Adipocyte (in vitro differentiated cells): ENCODE results near the gene TPSAB1.
"Not testable (repeated sequence)": the region's sequence is repeated elsewhere in the genome, so short reads cannot be mapped to it uniquely, and the experiment has no call there.

Experiments used
- DNase-seq: peaks from one replicate; pipeline ENCODE4 v3.0.0-alpha.2; 2015; ENCODE audit warnings: low read depth
- H3K27me3 ChIP-seq: replicated peaks from 2 replicates; pipeline ENCODE4 v1.7.0; 2013; ENCODE audit warnings: mild to moderate bottlenecking, low read length, moderate library complexity; ENCODE audit not compliant: control insufficient read depth, insufficient read depth
- H3K36me3 ChIP-seq: 2 replicates; pipeline ENCODE4 v1.7.0; 2013; ENCODE audit warnings: low read length, mild to moderate bottlenecking, moderate library complexity; ENCODE audit not compliant: control insufficient read depth, insufficient read depth, severe bottlenecking
- H3K4me1 ChIP-seq: 2 replicates; pipeline ENCODE4 v1.7.0; 2013; ENCODE audit warnings: mild to moderate bottlenecking, low read length, moderate library complexity; ENCODE audit not compliant: control insufficient read depth, insufficient read depth
- H3K4me3 ChIP-seq: 2 replicates; pipeline ENCODE4 v1.7.0; 2013; ENCODE audit warnings: mild to moderate bottlenecking, low read length, moderate library complexity
- H3K9ac ChIP-seq: 2 replicates; pipeline ENCODE4 v1.7.0; 2013; ENCODE audit warnings: mild to moderate bottlenecking, low read length, moderate library complexity
- H3K9me3 ChIP-seq: 2 replicates; pipeline ENCODE4 v1.7.0; 2013; ENCODE audit warnings: mild to moderate bottlenecking, low read length, moderate library complexity; ENCODE audit not compliant: control insufficient read depth

TPSAB1 gene

DNA sequence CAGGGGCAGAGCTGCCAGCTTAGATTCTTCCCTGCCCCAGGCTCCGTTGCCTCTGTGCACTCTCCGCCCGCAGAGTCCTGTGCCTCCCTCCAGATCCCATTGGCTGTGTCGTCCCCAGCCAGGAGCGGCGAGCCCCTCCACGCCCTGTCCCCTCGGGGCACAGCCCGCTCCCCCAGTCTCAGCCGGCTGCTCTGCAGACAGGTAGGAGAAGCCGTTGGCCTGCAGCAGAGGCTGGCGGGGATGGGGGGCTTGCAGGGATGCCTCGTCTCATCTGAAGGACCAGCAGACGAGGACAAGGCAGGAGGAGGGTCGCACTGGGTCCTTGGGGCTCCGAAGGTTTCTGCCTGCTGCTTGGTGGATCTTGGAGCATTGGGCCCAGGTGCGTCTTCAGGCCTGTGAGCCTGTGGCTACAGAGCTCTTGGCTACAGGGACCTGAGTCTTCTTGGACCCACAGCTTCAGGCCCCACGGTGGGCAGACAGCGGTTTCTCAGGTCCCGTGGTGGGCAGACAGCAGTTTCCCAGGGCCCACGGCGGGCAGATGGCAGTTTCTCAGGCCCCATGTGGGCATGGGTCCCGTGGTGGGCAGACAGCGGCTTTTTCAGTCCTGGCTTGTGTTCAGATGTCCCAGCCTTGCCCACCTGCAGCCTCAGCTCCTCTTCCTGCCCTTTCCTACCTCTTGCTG is 21.4 kb upstream of the TPSAB1 start:
- Histone ChIP-seq H3K36me3 (no peaks in the 10 kb centered on the region), H3K9me3 (no peaks in the 10 kb centered on the region), H3K9ac (no peak overlapping the region), H3K4me3 (no peak overlapping the region), H3K4me1 (no peaks in the 10 kb centered on the region), H3K27me3 (peaks cover 10% of the 10 kb centered on the region)
- DNase-seq: no peak

DNA sequence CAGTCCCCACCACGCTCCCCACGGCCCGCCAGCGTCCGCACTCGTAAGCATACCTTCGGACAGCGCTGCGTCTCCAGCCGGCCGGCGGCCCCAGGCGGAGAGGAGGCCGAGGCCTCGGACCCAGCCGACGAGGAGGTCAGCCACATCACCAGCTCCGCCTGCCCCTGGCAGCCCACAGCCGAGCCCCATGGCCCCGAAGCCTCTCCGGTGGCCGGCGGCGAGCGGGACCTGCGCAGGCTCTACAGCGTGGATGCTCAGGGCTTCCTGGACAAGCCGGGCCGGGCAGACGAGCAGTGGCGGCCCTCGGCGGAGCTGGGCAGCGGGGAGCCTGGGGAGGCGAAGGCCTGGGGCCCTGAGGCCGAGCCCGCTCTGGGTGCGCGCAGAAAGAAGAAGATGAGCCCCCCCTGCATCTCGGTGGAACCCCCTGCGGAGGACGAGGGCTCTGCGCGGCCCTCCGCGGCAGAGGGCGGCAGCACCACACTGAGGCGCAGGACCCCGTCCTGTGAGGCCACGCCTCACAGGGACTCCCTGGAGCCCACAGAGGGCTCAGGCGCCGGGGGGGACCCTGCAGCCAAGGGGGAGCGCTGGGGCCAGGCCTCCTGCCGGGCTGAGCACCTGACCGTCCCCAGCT is 20.3 kb upstream of the TPSAB1 start:
- Histone ChIP-seq H3K27me3 (peaks cover 10% of the 10 kb centered on the region), H3K4me3 (no peak overlapping the region), H3K4me1 (no peaks in the 10 kb centered on the region), H3K9ac (no peak overlapping the region), H3K36me3 (no peaks in the 10 kb centered on the region), H3K9me3 (no peaks in the 10 kb centered on the region)
- no peak for DNase-seq

DNA sequence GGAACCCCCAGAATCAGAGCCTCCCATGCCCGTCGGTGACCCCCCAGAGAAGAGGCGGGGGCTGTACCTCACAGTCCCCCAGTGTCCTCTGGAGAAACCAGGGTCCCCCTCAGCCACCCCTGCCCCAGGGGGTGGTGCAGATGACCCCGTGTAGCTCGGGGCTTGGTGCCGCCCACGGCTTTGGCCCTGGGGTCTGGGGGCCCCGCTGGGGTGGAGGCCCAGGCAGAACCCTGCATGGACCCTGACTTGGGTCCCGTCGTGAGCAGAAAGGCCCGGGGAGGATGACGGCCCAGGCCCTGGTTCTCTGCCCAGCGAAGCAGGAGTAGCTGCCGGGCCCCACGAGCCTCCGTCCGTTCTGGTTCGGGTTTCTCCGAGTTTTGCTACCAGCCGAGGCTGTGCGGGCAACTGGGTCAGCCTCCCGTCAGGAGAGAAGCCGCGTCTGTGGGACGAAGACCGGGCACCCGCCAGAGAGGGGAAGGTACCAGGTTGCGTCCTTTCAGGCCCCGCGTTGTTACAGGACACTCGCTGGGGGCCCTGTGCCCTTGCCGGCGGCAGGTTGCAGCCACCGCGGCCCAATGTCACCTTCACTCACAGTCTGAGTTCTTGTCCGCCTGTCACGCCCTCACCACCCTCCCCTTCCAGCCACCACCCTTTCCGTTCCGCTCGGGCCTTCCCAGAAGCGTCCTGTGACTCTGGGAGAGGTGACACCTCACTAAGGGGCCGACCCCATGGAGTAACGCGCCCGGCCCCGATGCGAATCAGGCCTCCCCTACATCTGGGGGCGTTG is 19.5 kb upstream of the TPSAB1 start:
- no peak for DNase-seq
- no peaks in the 10 kb centered on the region for H3K4me1 ChIP-seq
- H3K9me3 ChIP-seq: no peaks in the 10 kb centered on the region
- H3K4me3 ChIP-seq: no peak overlapping the region
- H3K27me3 ChIP-seq: peaks cover 10% of the 10 kb centered on the region
- no peaks in the 10 kb centered on the region for H3K36me3 ChIP-seq
- no peak overlapping the region for H3K9ac ChIP-seq

DNA sequence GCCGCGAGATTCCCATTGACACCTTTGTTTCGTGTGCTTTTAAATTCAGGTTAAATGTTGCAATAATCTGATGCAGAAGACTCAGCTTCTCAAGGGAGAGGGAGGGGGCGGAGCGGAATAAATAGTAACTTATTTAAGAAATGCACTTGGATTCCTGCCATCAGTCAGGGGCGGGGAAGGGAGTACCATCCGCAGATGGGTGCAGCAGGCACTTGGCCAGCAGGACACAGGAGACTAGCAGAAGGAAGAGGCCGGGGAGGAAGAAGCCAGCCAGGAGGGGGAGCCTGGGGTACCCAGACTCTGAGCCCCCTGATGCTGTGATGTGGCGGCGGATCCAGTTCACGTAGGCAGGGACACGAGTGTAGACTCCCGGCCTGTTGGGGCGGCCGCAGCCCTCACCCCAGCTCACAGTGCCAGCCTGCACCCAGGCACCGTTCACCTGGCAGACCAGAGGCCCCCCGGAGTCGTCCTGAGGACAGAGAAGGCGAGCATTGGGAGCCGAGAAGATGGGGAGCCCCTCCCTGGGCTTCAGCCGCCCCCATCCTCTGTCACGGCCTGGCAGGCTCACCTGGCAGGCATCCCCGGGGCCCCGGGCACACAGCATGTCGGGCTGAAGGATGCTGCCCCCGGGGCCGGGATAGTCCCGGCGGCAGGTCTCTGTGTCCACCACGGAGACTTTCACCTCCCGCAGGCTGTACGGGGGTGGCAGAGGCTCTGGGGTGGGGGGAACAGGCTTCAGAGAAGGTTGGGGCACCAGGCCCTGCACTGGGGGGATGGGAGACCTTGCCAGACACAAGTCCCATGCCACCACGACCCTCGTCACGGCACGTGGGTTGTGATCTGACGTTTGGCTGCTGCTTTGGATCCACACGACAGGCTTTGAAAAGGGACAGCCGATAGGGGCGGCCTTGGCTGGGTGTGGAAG is 18.6 kb upstream of the TPSAB1 start:
- H3K27me3 ChIP-seq: peaks cover 10% of the 10 kb centered on the region
- no peaks in the 10 kb centered on the region for H3K9me3 ChIP-seq
- H3K4me3 ChIP-seq: no peak overlapping the region
- DNase-seq: no peak
- no peaks in the 10 kb centered on the region for H3K4me1 ChIP-seq
- H3K36me3 ChIP-seq: no peaks in the 10 kb centered on the region
- H3K9ac ChIP-seq: no peak overlapping the region

DNA sequence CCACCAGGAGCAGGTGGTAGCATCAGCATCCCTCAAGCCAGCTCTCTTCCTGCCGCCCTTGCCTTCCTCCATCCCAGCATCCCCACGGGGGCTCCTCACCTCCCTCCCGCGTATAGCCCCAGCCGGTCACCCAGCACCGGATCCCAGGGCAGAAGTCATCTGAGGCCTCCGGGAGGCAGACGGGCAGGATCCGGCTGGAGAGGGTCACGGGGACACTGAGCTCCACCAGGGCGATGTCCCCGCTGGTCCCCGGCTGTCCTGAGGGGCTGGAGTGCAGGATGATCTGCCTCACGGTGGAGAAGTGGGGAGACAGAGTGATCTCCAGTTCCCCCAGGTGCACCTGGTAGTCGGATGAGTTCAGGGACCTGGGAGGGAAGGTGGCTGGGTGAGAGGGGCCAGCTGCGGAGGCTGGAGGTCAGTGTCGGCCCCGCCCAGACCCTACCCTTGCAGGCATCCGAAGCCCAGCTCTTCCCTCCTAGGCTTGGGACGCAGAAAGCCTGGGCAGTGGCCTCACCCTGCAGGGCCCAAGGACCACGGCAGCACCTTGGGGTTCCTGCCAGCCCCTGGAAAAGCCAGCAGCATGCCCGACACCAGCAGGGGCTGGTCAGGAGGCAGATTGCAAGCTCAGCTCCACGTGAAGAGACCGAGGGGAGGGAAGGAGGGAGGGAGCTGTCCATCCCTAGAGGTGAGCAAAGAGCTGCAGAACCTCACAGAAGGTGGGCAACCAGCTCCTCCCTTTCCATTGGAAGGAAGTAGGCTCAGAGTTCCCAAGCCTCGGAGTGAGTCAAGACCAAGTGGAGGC is 17.8 kb upstream of the TPSAB1 start:
- DNase-seq: no peak
- no peak overlapping the region for H3K4me3 ChIP-seq
- no peak overlapping the region for H3K9ac ChIP-seq
- H3K4me1 ChIP-seq: no peaks in the 10 kb centered on the region
- no peaks in the 10 kb centered on the region for H3K9me3 ChIP-seq
- no peaks in the 10 kb centered on the region for H3K36me3 ChIP-seq
- H3K27me3 ChIP-seq: peaks cover 10% of the 10 kb centered on the region

DNA sequence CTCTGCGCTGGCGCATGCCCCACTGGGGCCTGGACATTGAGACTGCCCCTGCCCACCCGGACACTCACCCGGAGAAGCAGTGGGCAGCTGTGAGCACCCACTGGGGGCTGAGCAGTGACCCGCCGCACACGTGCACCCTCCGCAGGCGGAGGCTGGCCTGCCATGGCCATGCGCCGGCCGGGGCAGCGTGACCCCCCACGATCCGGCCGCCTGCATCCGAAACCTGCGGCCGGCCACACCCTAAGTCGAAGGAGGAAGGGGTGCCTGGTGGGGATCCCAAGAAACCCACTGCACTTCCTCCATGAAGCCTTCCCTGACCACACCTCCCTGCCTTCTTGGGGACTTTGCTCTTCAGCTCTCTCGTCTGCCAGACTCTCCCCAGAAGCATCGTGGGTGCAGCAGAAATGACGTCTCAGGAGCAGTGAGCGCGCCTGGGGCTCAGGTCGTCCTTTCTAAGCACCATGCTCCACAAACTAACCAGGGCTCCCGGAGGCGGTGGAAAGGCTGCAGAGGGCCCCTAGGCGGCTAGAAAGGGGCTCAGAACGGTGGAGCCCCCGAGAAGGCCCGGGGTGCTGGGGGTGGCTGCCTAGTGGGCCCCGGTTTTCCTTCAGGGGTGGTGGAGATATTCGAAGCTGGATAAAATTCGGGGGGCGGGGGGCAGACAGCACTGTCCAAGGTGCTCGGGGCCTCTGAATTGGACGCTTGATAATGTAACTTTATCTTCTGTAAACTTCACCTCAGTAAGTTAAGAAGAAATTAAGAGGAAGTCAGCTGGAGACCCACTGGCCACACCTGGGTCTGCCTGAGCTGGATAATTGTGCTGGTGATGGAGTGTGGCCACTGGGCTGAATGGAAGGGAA is 16.9 kb upstream of the TPSAB1 start:
- Histone ChIP-seq H3K36me3 (no peaks in the 10 kb centered on the region), H3K9ac (no peak overlapping the region), H3K4me1 (no peaks in the 10 kb centered on the region), H3K9me3 (no peaks in the 10 kb centered on the region), H3K27me3 (peaks cover 10% of the 10 kb centered on the region), H3K4me3 (no peak overlapping the region)
- no peak for DNase-seq

GRCh38 chr16:1224558-1224957 is 15.9 kb upstream of the TPSAB1 start:
- Histone ChIP-seq H3K36me3 (no peaks in the 10 kb centered on the region), H3K9ac (no peak overlapping the region), H3K4me1 (no peaks in the 10 kb centered on the region), H3K9me3 (no peaks in the 10 kb centered on the region), H3K27me3 (peaks cover 10% of the 10 kb centered on the region), H3K4me3 (no peak overlapping the region)
- DNase-seq: no peak

DNA sequence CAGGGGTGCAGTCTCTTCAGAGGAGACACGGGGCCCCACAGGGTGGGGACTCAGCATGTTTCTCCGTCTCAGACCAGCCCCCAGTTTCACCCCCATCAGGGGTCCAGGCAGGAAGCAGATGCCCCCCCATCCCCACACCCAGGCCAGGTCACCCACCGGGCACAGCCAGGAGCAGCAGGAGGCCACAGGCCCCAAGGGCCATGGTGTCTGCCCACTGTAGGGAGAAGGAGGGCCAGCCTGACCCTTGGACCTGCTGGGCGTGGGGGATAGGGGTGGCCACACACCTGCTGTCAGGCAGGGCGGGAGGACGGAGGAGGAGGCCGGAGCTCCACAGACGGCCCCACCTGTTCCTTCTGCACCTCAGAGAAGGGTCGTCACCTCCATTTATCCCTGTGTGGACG is 15.5 kb upstream of the TPSAB1 start, which contains the start of gene TPSG1:
Gene TPSG1 (minus strand): TSS at position 218 of the 401 bp plus-strand sequence. CDS start 16 bp downstream, at position 202.
- H3K27me3 ChIP-seq: peaks cover 10% of the 10 kb centered on the region
- no peak within 1 kb of the TSS for H3K9ac ChIP-seq
- H3K4me3 ChIP-seq: no peak within 1 kb of the TSS
- no peaks in the 10 kb centered on the region for H3K36me3 ChIP-seq
- H3K4me1 ChIP-seq: no peaks in the 10 kb centered on the region
- no peak for DNase-seq
- no peaks in the 10 kb centered on the region for H3K9me3 ChIP-seq

DNA sequence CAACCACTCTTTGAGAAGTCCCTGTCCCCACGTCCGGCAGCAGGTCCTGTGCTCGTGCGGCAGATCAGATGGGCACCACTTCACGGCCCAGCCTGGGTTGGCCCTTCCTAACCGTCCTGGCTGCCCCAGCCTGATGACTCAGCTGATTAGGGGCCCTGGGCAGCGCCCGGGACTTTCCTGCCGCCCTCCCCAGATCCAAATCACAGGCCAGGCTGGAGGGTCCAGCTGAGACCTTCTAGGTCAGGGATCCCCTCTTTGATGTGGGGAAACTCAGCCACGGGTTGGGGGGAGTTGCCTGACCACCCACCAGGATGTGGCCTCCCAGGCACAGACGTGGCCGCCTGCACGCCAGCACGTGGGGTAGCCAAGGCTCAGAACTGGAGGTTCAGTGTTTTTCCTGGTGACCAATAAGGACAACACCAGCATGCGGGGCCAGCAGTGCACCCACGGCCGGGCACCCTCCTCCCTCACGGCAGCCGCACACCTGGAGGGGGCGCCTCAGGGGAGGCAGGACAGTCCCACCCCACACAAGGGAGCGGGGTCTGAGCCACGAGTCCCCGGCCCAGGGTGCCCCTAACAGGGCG is 14.7 kb upstream of the TPSAB1 start:
- H3K36me3 ChIP-seq, H3K4me1 ChIP-seq, DNase-seq, H3K9me3 ChIP-seq, H3K27me3 ChIP-seq, H3K9ac ChIP-seq, H3K4me3 ChIP-seq: not testable (repeated sequence)
